Body of pancreas (tissue), 4 donors: ENCODE results near the gene KLC4. TPM values are rescaled to one million over a fixed set of nuclear protein-coding genes. Genes with fewer than 3 reads are reported as not detected.

Source experiments
- ATAC-seq: fragments of 150-250 bp; one replicate; pipeline ENCODE4 v1.9.1; 2016
- DNase-seq, 4 donors: peaks; one replicate each; pipeline ENCODE4 v3.0.0-alpha.2; 2019
- H3K27ac ChIP-seq, 4 donors: fragments of 200-600 bp; sonication (generic); 1 replicate in 3 of 4; 2 replicates in 1 of 4; pipeline versions ENCODE4 v1.5.1 to v1.6.1; 2016 to 2019; ENCODE audit warnings: mild to moderate bottlenecking in 1 of 4, mixed read lengths in 1 of 4, moderate library complexity in 1 of 4
- H3K27me3 ChIP-seq, 2 donors: fragments of 200-600 bp; sonication (generic); one replicate each; pipeline ENCODE4 v1.6.0; 2016; ENCODE audit warnings: mild to moderate bottlenecking in 1 of 2
- H3K36me3 ChIP-seq, 2 donors: fragments of 200-600 bp; sonication (generic); replicated peaks in 1 of 2; 2 replicates each; pipeline ENCODE4 v1.5.1; 2016; ENCODE audit warnings: low read depth in 2 of 2; ENCODE audit not compliant: insufficient read depth in 1 of 2
- H3K4me1 ChIP-seq: fragments of 200-600 bp; sonication (generic); one replicate; pipeline ENCODE4 v1.6.0; 2016
- H3K4me3 ChIP-seq, 2 donors: fragments of 200-600 bp; sonication (generic); 1 replicate in 1 of 2; 2 replicates in 1 of 2; pipeline ENCODE4 v1.5.1; 2016 to 2019
- H3K9me3 ChIP-seq, 3 donors: fragments of 200-600 bp; sonication (generic); 1 replicate in 2 of 3; 2 replicates in 1 of 3; pipeline ENCODE4 v1.5.1; 2016
- CTCF ChIP-seq, 7 experiments: fragments of 450-650 bp in 4 of 7; fragments of 200-600 bp in 3 of 7; sonication (generic) in 3 of 7; IDR thresholded peaks; one replicate each; pipeline ENCODE4 v1.5.1; 2016 to 2019; ENCODE audit warnings: antibody characterized with exemption in 7 of 7
- POLR2A ChIP-seq, 3 donors: fragments of 450-650 bp; IDR thresholded peaks; one replicate each; pipeline ENCODE4 v1.6.1; 2016; ENCODE audit warnings: antibody characterized with exemption in 3 of 3, mild to moderate bottlenecking in 2 of 3
- WGBS, 2 donors: methylation state at CpG; one replicate each; pipeline ENCODE4 v1.1.5; 2017; 5-methylcytosine and 5-hydroxymethylcytosine counted together
- intact Hi-C: fragments of 100-400 bp; cut with DNase I; formaldehyde crosslinking; loops from one replicate; pipeline ENCODE4 v1.15.1; 2023
- total RNA-seq, 2 donors: library from RNA; depleted of rRNA; stranded (reverse); fragments of >200 nt; gene quantifications; one replicate each; pipeline ENCODE4 v1.1.0, GENCODE V29; 2016

The KLC4 gene
- total RNA-seq, 2 donors from 2014 or later = 19.8 to 33.5 TPM

- H3K4me3 ChIP-seq = no peak overlapping the region
- peaks cover 24% of the 10 kb centered on the region for H3K4me1 ChIP-seq
- H3K27ac ChIP-seq = no peak overlapping the region
- 75 to 86% methylated on average over 4 of the region's 7 CpGs for WGBS, 2 donors
- ATAC-seq (no peak), DNase-seq (no peak)
- no peaks in the 10 kb centered on the region for H3K27me3 ChIP-seq
- intact Hi-C loops = no loop called here
- peaks cover 16 to 30% of the 10 kb centered on the region in 2 donors for H3K36me3 ChIP-seq
- TF ChIP-seq CTCF (IDR thresholded peaks at IDR 0.05) (no peak), POLR2A (IDR thresholded peaks at IDR 0.05) (no peak)
- H3K9me3 ChIP-seq = no peaks in the 10 kb centered on the region
These were observed 11.4 kb upstream of the KLC4 start for GRCh38 chr6:43047998-43048397.

GRCh38 chr6:43050981-43051380 lies 8.4 kb upstream of the KLC4 start:
- TF ChIP-seq POLR2A (IDR thresholded peaks at IDR 0.05) (no peak), CTCF (IDR thresholded peaks at IDR 0.05) (no peak)
- intact Hi-C loops = no loop called here
- H3K4me3 ChIP-seq = no peak overlapping the region
- WGBS, 2 donors = 94% methylated on average over 9 to 16 of the region's 17 CpGs
- no peaks in the 10 kb centered on the region for H3K9me3 ChIP-seq
- no peak overlapping the region for H3K27ac ChIP-seq
- peaks cover 33% of the 10 kb centered on the region for H3K4me1 ChIP-seq
- H3K27me3 ChIP-seq = no peaks in the 10 kb centered on the region
- peaks cover 13 to 16% of the 10 kb centered on the region in 2 donors for H3K36me3 ChIP-seq
- ATAC-seq (no peak), DNase-seq (no peak)

DNA sequence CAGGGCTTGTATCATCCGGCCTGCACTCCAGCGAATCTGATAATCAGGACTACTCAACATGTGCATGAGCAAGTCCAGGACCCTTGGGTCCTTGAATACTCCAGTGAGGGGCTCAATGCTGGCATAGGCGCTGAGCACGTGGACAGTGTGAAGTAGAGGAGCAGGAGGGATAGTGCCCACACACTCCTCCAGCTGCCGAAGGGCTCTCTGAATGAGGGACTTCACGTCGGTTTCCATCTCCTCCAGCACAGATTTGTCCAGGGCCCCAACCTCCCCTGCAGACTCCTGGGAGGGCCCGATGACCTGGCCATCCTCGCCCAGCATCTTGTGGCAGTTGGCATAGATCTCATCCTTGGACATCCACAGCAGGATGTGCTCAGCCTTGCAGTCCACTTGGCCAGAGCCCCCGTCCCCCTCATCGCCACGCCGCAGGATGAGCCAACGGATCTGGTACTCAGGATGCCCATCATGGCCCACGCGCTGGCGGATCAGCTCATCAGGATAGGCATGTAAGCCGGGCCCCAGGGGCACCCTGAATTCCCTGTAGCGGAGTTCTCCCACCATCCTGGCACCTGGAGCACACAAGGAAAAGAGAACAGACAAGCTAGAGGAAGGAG lies 7.1 kb upstream of the KLC4 start:
- peak overlapping the region in 1 of 2 donors; percentile 69 for H3K4me3 ChIP-seq
- WGBS, 2 donors = 79 to 87% methylated on average over 12 to 19 of the region's 19 CpGs
- H3K36me3 ChIP-seq = peaks cover 13% of the 10 kb centered on the region in 2 donors
- peak in 1 of 4 donors; percentile 17 for DNase-seq
- no peaks in the 10 kb centered on the region for H3K9me3 ChIP-seq
- H3K4me1 ChIP-seq = peaks cover 33% of the 10 kb centered on the region
- TF ChIP-seq POLR2A (IDR thresholded peaks at IDR 0.05) = no peak
- no peak for TF ChIP-seq CTCF (IDR thresholded peaks at IDR 0.05)
- no peak for ATAC-seq
- H3K27ac ChIP-seq = peak overlapping the region in 3 of 4 donors; percentile 83 to 92 (median 90)
- intact Hi-C loops = no loop called here
- no peaks in the 10 kb centered on the region for H3K27me3 ChIP-seq

- WGBS, 2 donors = 7% methylated on average over 22 of the region's 22 CpGs
- H3K36me3 ChIP-seq = peaks cover 9 to 13% of the 10 kb centered on the region in 2 donors
- peaks cover 35% of the 10 kb centered on the region for H3K4me1 ChIP-seq
- intact Hi-C loops = no loop called here
- no peaks in the 10 kb centered on the region for H3K27me3 ChIP-seq
- no peaks in the 10 kb centered on the region for H3K9me3 ChIP-seq
- DNase-seq = peak; percentile 41 to 56 (median 42)
- peak overlapping the region; percentile 83 to 92 (median 87) for H3K27ac ChIP-seq
- peak overlapping the region; percentile 69 to 73 for H3K4me3 ChIP-seq
- TF ChIP-seq CTCF (IDR thresholded peaks at IDR 0.05) = no peak
- TF ChIP-seq POLR2A (IDR thresholded peaks at IDR 0.05) = no peak
- peak; percentile 21 for ATAC-seq
These were observed 6.4 kb upstream of the KLC4 start for GRCh38 chr6:43052842-43053544.
